Stimulated activated CD4-positive, alpha-beta T cell treated with anti-CD3 and anti-CD28 coated beads, Interleukin-4, amount 100 ng/mL, for 1 hour (primary cell): Measurements from ENCODE around the gene CENPP.

Experiments
- DNase-seq: peaks from one replicate; pipeline ENCODE4 v3.0.0-alpha.2; 2020

Gene CENPP

GRCh38 chr9:92513349-92513748, 187.6 kb downstream of the CENPP start:
- no peak for DNase-seq

GRCh38 chr9:92514635-92515034, 188.9 kb downstream of the CENPP start:
- DNase-seq: no peak

- DNase-seq: no peak
Observed at GRCh38 chr9:92516521-92516920, 190.8 kb downstream of the CENPP start.

- no peak for DNase-seq
Observed at GRCh38 chr9:92517046-92517445, 191.3 kb downstream of the CENPP start.

GRCh38 chr9:92518199-92518598, 192.4 kb downstream of the CENPP start:
- DNase-seq: no peak

- no peak for DNase-seq
Observed at GRCh38 chr9:92520837-92521236, 195.1 kb downstream of the CENPP start.

- no peak for DNase-seq
Observed at GRCh38 chr9:92522983-92523970, 197.5 kb downstream of the CENPP start.

GRCh38 chr9:92524881-92525280, 199.1 kb downstream of the CENPP start:
- no peak for DNase-seq

- DNase-seq: no peak
Observed at GRCh38 chr9:92525306-92525705, 199.6 kb downstream of the CENPP start.

GRCh38 chr9:92527291-92527828, 201.6 kb downstream of the CENPP start:
- no peak for DNase-seq

GRCh38 chr9:92527832-92528521, 202.2 kb downstream of the CENPP start:
- DNase-seq: no peak

GRCh38 chr9:92528522-92528849, 202.7 kb downstream of the CENPP start:
- no peak for DNase-seq

GRCh38 chr9:92529124-92529523, 203.4 kb downstream of the CENPP start:
- no peak for DNase-seq

GRCh38 chr9:92530893-92531292, 205.1 kb downstream of the CENPP start:
- no peak for DNase-seq

GRCh38 chr9:92534204-92534603, 208.5 kb downstream of the CENPP start:
- DNase-seq: no peak

- DNase-seq: no peak
Observed at GRCh38 chr9:92534674-92535073, 208.9 kb downstream of the CENPP start.

- no peak for DNase-seq
Observed at GRCh38 chr9:92535940-92536850, 210.4 kb downstream of the CENPP start, which contains the start of gene ECM2. TSS of gene ECM2 (minus strand) at chr9:92535990. CDS start at chr9:92522866, 13,124 bp downstream.

GRCh38 chr9:92538541-92538940, 212.8 kb downstream of the CENPP start:
- no peak for DNase-seq

- DNase-seq: no peak
Observed at GRCh38 chr9:92543972-92544371, 218.2 kb downstream of the CENPP start.

GRCh38 chr9:92545002-92545510, 219.3 kb downstream of the CENPP start:
- DNase-seq: no peak

- DNase-seq: no peak
Observed at GRCh38 chr9:92547356-92547755, 221.6 kb downstream of the CENPP start.

GRCh38 chr9:92550765-92551164, 225.0 kb downstream of the CENPP start:
- DNase-seq: no peak
